IPS-15b (cell line): ENCODE results near the gene SEC22C.

Source experiments
- H3K27me3 ChIP-seq: one replicate; pipeline ENCODE4 v1.6.1; 2013; ENCODE audit warnings: low read length; ENCODE audit not compliant: control insufficient read depth, insufficient read depth
- H3K36me3 ChIP-seq: one replicate; pipeline ENCODE4 v1.6.1; 2013; ENCODE audit warnings: low read length; ENCODE audit not compliant: control insufficient read depth, insufficient read depth
- H3K4me1 ChIP-seq: one replicate; pipeline ENCODE4 v1.6.1; 2013; ENCODE audit warnings: mild to moderate bottlenecking, low read length; ENCODE audit not compliant: control insufficient read depth, insufficient read depth
- H3K4me3 ChIP-seq: one replicate; pipeline ENCODE4 v1.5.1; 2013; ENCODE audit warnings: low read depth, low read length
- H3K9ac ChIP-seq: one replicate; pipeline ENCODE4 v1.6.1; 2013; ENCODE audit warnings: low read depth, mild to moderate bottlenecking, low read length
- H3K9me3 ChIP-seq: one replicate; pipeline ENCODE4 v1.6.1; 2013; ENCODE audit warnings: mild to moderate bottlenecking, low read length; ENCODE audit not compliant: control insufficient read depth, insufficient read depth

SEC22C gene

GRCh38 chr3:42518800-42519567, 62.8 kb downstream of the SEC22C start:
- Histone ChIP-seq H3K36me3 (peaks cover 3% of the 10 kb centered on the region), H3K4me3 (no peak overlapping the region), H3K9me3 (no peaks in the 10 kb centered on the region), H3K9ac (no peak overlapping the region), H3K4me1 (no peaks in the 10 kb centered on the region), H3K27me3 (no peaks in the 10 kb centered on the region)

- Histone ChIP-seq H3K27me3 (no peaks in the 10 kb centered on the region), H3K36me3 (peaks cover 3% of the 10 kb centered on the region)
These were observed 64.7 kb downstream of the SEC22C start for GRCh38 chr3:42517117-42517516.

GRCh38 chr3:42516443-42516842, 65.3 kb downstream of the SEC22C start:
- H3K4me1 ChIP-seq = no peaks in the 10 kb centered on the region
- peaks cover 3% of the 10 kb centered on the region for H3K36me3 ChIP-seq
- H3K9ac ChIP-seq = no peak overlapping the region
- H3K9me3 ChIP-seq = no peaks in the 10 kb centered on the region
- no peak overlapping the region for H3K4me3 ChIP-seq
- no peaks in the 10 kb centered on the region for H3K27me3 ChIP-seq

More at GRCh38 chr3:42517117-42517516, 64.7 kb downstream of the SEC22C start:
- Histone ChIP-seq H3K4me3 (no peak overlapping the region), H3K9ac (no peak overlapping the region), H3K9me3 (no peaks in the 10 kb centered on the region), H3K4me1 (no peaks in the 10 kb centered on the region)

- H3K4me1 ChIP-seq = no peaks in the 10 kb centered on the region
These were observed 65.8 kb downstream of the SEC22C start for GRCh38 chr3:42515976-42516375.

GRCh38 chr3:42515391-42515916, 66.3 kb downstream of the SEC22C start:
- Histone ChIP-seq H3K4me3 (no peak overlapping the region), H3K4me1 (no peaks in the 10 kb centered on the region), H3K27me3 (no peaks in the 10 kb centered on the region), H3K36me3 (no peaks in the 10 kb centered on the region), H3K9me3 (no peaks in the 10 kb centered on the region), H3K9ac (no peak overlapping the region)

More at GRCh38 chr3:42515976-42516375, 65.8 kb downstream of the SEC22C start:
- Histone ChIP-seq H3K9ac (no peak overlapping the region), H3K9me3 (no peaks in the 10 kb centered on the region), H3K4me3 (no peak overlapping the region), H3K27me3 (no peaks in the 10 kb centered on the region), H3K36me3 (peaks cover 3% of the 10 kb centered on the region)

- Histone ChIP-seq H3K4me1 (no peaks in the 10 kb centered on the region), H3K36me3 (no peaks in the 10 kb centered on the region), H3K4me3 (no peak overlapping the region), H3K9me3 (no peaks in the 10 kb centered on the region), H3K9ac (no peak overlapping the region), H3K27me3 (no peaks in the 10 kb centered on the region)
These were observed 66.9 kb downstream of the SEC22C start for GRCh38 chr3:42514876-42515275.

GRCh38 chr3:42513521-42513920, 68.2 kb downstream of the SEC22C start:
- Histone ChIP-seq H3K4me1 (no peaks in the 10 kb centered on the region), H3K27me3 (no peaks in the 10 kb centered on the region), H3K9me3 (no peaks in the 10 kb centered on the region), H3K36me3 (no peaks in the 10 kb centered on the region), H3K9ac (no peak overlapping the region), H3K4me3 (no peak overlapping the region)

- no peaks in the 10 kb centered on the region for H3K4me1 ChIP-seq
- no peaks in the 10 kb centered on the region for H3K9me3 ChIP-seq
- no peak overlapping the region for H3K9ac ChIP-seq
- H3K4me3 ChIP-seq = no peak overlapping the region
- H3K27me3 ChIP-seq = no peaks in the 10 kb centered on the region
- H3K36me3 ChIP-seq = no peaks in the 10 kb centered on the region
These were observed 68.6 kb downstream of the SEC22C start for GRCh38 chr3:42513121-42513520.

- Histone ChIP-seq H3K27me3 (no peaks in the 10 kb centered on the region), H3K4me3 (no peak overlapping the region), H3K4me1 (no peaks in the 10 kb centered on the region), H3K9ac (no peak overlapping the region), H3K9me3 (no peaks in the 10 kb centered on the region), H3K36me3 (no peaks in the 10 kb centered on the region)
These were observed 70.0 kb downstream of the SEC22C start for GRCh38 chr3:42511736-42512135.

GRCh38 chr3:42511201-42511600, 70.6 kb downstream of the SEC22C start:
- Histone ChIP-seq H3K9me3 (no peaks in the 10 kb centered on the region), H3K36me3 (no peaks in the 10 kb centered on the region), H3K27me3 (no peaks in the 10 kb centered on the region), H3K4me3 (no peak overlapping the region), H3K4me1 (no peaks in the 10 kb centered on the region), H3K9ac (no peak overlapping the region)

GRCh38 chr3:42510325-42510724, 71.4 kb downstream of the SEC22C start:
- H3K9me3 ChIP-seq = no peaks in the 10 kb centered on the region
- H3K4me3 ChIP-seq = no peak overlapping the region

GRCh38 chr3:42509111-42509510, 72.7 kb downstream of the SEC22C start:
- Histone ChIP-seq H3K4me3 (no peak overlapping the region), H3K27me3 (peaks cover under 1% of the 10 kb centered on the region), H3K9ac (no peak overlapping the region), H3K9me3 (no peaks in the 10 kb centered on the region), H3K4me1 (no peaks in the 10 kb centered on the region), H3K36me3 (no peaks in the 10 kb centered on the region)

More at GRCh38 chr3:42510325-42510724, 71.4 kb downstream of the SEC22C start:
- Histone ChIP-seq H3K36me3 (no peaks in the 10 kb centered on the region), H3K9ac (no peak overlapping the region), H3K27me3 (no peaks in the 10 kb centered on the region), H3K4me1 (no peaks in the 10 kb centered on the region)
